ENCODE measurements around the gene CELF5.
A peak's percentile ranks its signal among the peaks of the same experiment; 100 is the strongest.

CELF5 gene

GRCh38 chr19:3210347-3211017 is 14.0 kb upstream of the CELF5 start:
- Histone ChIP-seq H3K9me3 (replicated peaks in 1 of 2; ENCODE audit: control insufficient read depth in 2 of 2, insufficient read depth in 1 of 2, low read depth in 1 of 2, low read length in 2 of 2) (peaks cover 0 to 2% of the 10 kb centered on the region in 2 donors), H3K23ac (ENCODE audit: low read depth, low read length, poor library complexity) (no peak overlapping the region), H2BK12ac (ENCODE audit: low read length) (no peak overlapping the region), H3K27ac (replicated peaks; ENCODE audit: low read length) (no peak overlapping the region), H3K36me3 (replicated peaks in 1 of 2; ENCODE audit: control insufficient read depth in 2 of 2, insufficient read depth in 2 of 2, low read length in 2 of 2) (peaks cover 14 to 32% of the 10 kb centered on the region in 2 donors), H2BK120ac (ENCODE audit: low read depth, low read length) (no peak overlapping the region), H3K4me2 (ENCODE audit: insufficient read depth, low read length, poor library complexity, severe bottlenecking) (no peak overlapping the region), H2AK5ac (ENCODE audit: low read depth, low read length) (no peak overlapping the region), H2BK15ac (ENCODE audit: low read length) (no peak overlapping the region), H3K4me1 (ENCODE audit: control insufficient read depth in 2 of 2, insufficient read depth in 1 of 2, low read depth in 1 of 2, low read length in 2 of 2) (peaks cover 1 to 8% of the 10 kb centered on the region in 2 donors), H3K27me3 (ENCODE audit: control insufficient read depth in 3 of 3, insufficient read depth in 3 of 3, low read depth in 1 of 3, low read length in 3 of 3) (no peaks in the 10 kb centered on the region), H3K14ac (ENCODE audit: low read length) (no peak overlapping the region), H3K79me1 (ENCODE audit: low read depth, low read length) (peaks cover 5% of the 10 kb centered on the region), H3K18ac (ENCODE audit: low read length) (no peak overlapping the region), H4K8ac (ENCODE audit: low read depth, low read length) (no peak overlapping the region), H3K4ac (ENCODE audit: low read length) (no peak overlapping the region), H2BK5ac (ENCODE audit: low read length) (no peak overlapping the region), H3K4me3 (ENCODE audit: low read length in 2 of 2) (no peak overlapping the region), H2AFZ (ENCODE audit: low read length) (no peak overlapping the region), H4K91ac (ENCODE audit: low read depth, low read length, poor library complexity) (no peak overlapping the region), H3K9ac (ENCODE audit: low read depth, low read length, poor library complexity) (no peak overlapping the region)
- no CpG with 5 or more reads among the region's 20 CpGs for WGBS, 2 donors (ENCODE audit: extremely low coverage in 2 of 2, insufficient read length in 2 of 2, insufficient replicate concordance in 1 of 2)
- DNase-seq (ENCODE audit: low spot score), result no peak

- Histone ChIP-seq H3K14ac (ENCODE audit: low read length) (no peak overlapping the region), H4K91ac (ENCODE audit: low read depth, low read length, poor library complexity) (no peak overlapping the region), H4K8ac (ENCODE audit: low read depth, low read length) (no peak overlapping the region), H3K4me2 (ENCODE audit: insufficient read depth, low read length, poor library complexity, severe bottlenecking) (no peak overlapping the region), H3K9ac (ENCODE audit: low read depth, low read length, poor library complexity) (no peak overlapping the region), H3K36me3 (replicated peaks in 1 of 2; ENCODE audit: control insufficient read depth in 2 of 2, insufficient read depth in 2 of 2, low read length in 2 of 2) (peaks cover 13 to 27% of the 10 kb centered on the region in 2 donors), H2AK5ac (ENCODE audit: low read depth, low read length) (no peak overlapping the region), H3K4ac (ENCODE audit: low read length) (no peak overlapping the region), H3K27me3 (ENCODE audit: control insufficient read depth in 3 of 3, insufficient read depth in 3 of 3, low read depth in 1 of 3, low read length in 3 of 3) (no peaks in the 10 kb centered on the region), H2BK5ac (ENCODE audit: low read length) (no peak overlapping the region), H3K4me1 (ENCODE audit: control insufficient read depth in 2 of 2, insufficient read depth in 1 of 2, low read depth in 1 of 2, low read length in 2 of 2) (peaks cover 1 to 8% of the 10 kb centered on the region in 2 donors), H2AFZ (ENCODE audit: low read length) (no peak overlapping the region), H3K79me1 (ENCODE audit: low read depth, low read length) (peaks cover 4% of the 10 kb centered on the region), H2BK120ac (ENCODE audit: low read depth, low read length) (no peak overlapping the region), H3K27ac (replicated peaks; ENCODE audit: low read length) (no peak overlapping the region), H2BK15ac (ENCODE audit: low read length) (no peak overlapping the region), H3K23ac (ENCODE audit: low read depth, low read length, poor library complexity) (no peak overlapping the region), H3K9me3 (replicated peaks in 1 of 2; ENCODE audit: control insufficient read depth in 2 of 2, insufficient read depth in 1 of 2, low read depth in 1 of 2, low read length in 2 of 2) (peaks cover 0 to 2% of the 10 kb centered on the region in 2 donors), H3K18ac (ENCODE audit: low read length) (peak overlapping the region; percentile 19), H2BK12ac (ENCODE audit: low read length) (no peak overlapping the region), H3K4me3 (ENCODE audit: low read length in 2 of 2) (no peak overlapping the region)
- WGBS, 2 donors (ENCODE audit: extremely low coverage in 2 of 2, insufficient read length in 2 of 2, insufficient replicate concordance in 1 of 2), result no CpG with 5 or more reads among the region's 12 CpGs
- DNase-seq (ENCODE audit: low spot score), result no peak
These were observed 13.3 kb upstream of the CELF5 start for GRCh38 chr19:3211191-3211590.

GRCh38 chr19:3213159-3213558 is 11.3 kb upstream of the CELF5 start:
- Histone ChIP-seq H3K4me2 (ENCODE audit: insufficient read depth, low read length, poor library complexity, severe bottlenecking) (no peak overlapping the region), H2BK12ac (ENCODE audit: low read length) (no peak overlapping the region), H2AK5ac (ENCODE audit: low read depth, low read length) (no peak overlapping the region), H3K14ac (ENCODE audit: low read length) (no peak overlapping the region), H2BK120ac (ENCODE audit: low read depth, low read length) (no peak overlapping the region), H3K23ac (ENCODE audit: low read depth, low read length, poor library complexity) (no peak overlapping the region), H3K4me1 (ENCODE audit: control insufficient read depth in 2 of 2, insufficient read depth in 1 of 2, low read depth in 1 of 2, low read length in 2 of 2) (peaks cover 1 to 4% of the 10 kb centered on the region in 2 donors), H3K18ac (ENCODE audit: low read length) (no peak overlapping the region), H2BK15ac (ENCODE audit: low read length) (no peak overlapping the region), H3K9me3 (replicated peaks in 1 of 2; ENCODE audit: control insufficient read depth in 2 of 2, insufficient read depth in 1 of 2, low read depth in 1 of 2, low read length in 2 of 2) (peaks cover 0 to 2% of the 10 kb centered on the region in 2 donors), H4K8ac (ENCODE audit: low read depth, low read length) (no peak overlapping the region), H3K36me3 (replicated peaks in 1 of 2; ENCODE audit: control insufficient read depth in 2 of 2, insufficient read depth in 2 of 2, low read length in 2 of 2) (peaks cover 5 to 8% of the 10 kb centered on the region in 2 donors), H3K27ac (replicated peaks; ENCODE audit: low read length) (no peak overlapping the region), H2BK5ac (ENCODE audit: low read length) (no peak overlapping the region), H2AFZ (ENCODE audit: low read length) (no peak overlapping the region), H3K79me1 (ENCODE audit: low read depth, low read length) (peaks cover 2% of the 10 kb centered on the region), H4K91ac (ENCODE audit: low read depth, low read length, poor library complexity) (no peak overlapping the region), H3K4me3 (ENCODE audit: low read length in 2 of 2) (no peak overlapping the region), H3K27me3 (ENCODE audit: control insufficient read depth in 3 of 3, insufficient read depth in 3 of 3, low read depth in 1 of 3, low read length in 3 of 3) (no peaks in the 10 kb centered on the region), H3K4ac (ENCODE audit: low read length) (no peak overlapping the region), H3K9ac (ENCODE audit: low read depth, low read length, poor library complexity) (no peak overlapping the region)
- no CpG with 5 or more reads among the region's 7 CpGs for WGBS, 2 donors (ENCODE audit: extremely low coverage in 2 of 2, insufficient read length in 2 of 2, insufficient replicate concordance in 1 of 2)
- no peak for DNase-seq (ENCODE audit: low spot score)

- H3K36me3 ChIP-seq (replicated peaks in 1 of 2; ENCODE audit: control insufficient read depth in 2 of 2, insufficient read depth in 2 of 2, low read length in 2 of 2), result peaks cover 0 to 3% of the 10 kb centered on the region in 2 donors
- no peak overlapping the region for H3K4ac ChIP-seq (ENCODE audit: low read length)
- H2BK15ac ChIP-seq (ENCODE audit: low read length), result no peak overlapping the region
- H3K9ac ChIP-seq (ENCODE audit: low read depth, low read length, poor library complexity), result no peak overlapping the region
- no peak overlapping the region for H3K4me2 ChIP-seq (ENCODE audit: insufficient read depth, low read length, poor library complexity, severe bottlenecking)
- H3K79me1 ChIP-seq (ENCODE audit: low read depth, low read length), result no peaks in the 10 kb centered on the region
- peaks cover 0 to 2% of the 10 kb centered on the region in 2 donors for H3K9me3 ChIP-seq (replicated peaks in 1 of 2; ENCODE audit: control insufficient read depth in 2 of 2, insufficient read depth in 1 of 2, low read depth in 1 of 2, low read length in 2 of 2)
- no CpG with 5 or more reads among the region's 5 CpGs for WGBS, 2 donors (ENCODE audit: extremely low coverage in 2 of 2, insufficient read length in 2 of 2, insufficient replicate concordance in 1 of 2)
- no peak overlapping the region for H3K27ac ChIP-seq (replicated peaks; ENCODE audit: low read length)
- no peak overlapping the region for H4K8ac ChIP-seq (ENCODE audit: low read depth, low read length)
- H3K27me3 ChIP-seq (ENCODE audit: control insufficient read depth in 3 of 3, insufficient read depth in 3 of 3, low read depth in 1 of 3, low read length in 3 of 3), result no peaks in the 10 kb centered on the region
- H3K4me3 ChIP-seq (ENCODE audit: low read length in 2 of 2), result peak overlapping the region in 1 of 2 donors; percentile 18
- H2BK12ac ChIP-seq (ENCODE audit: low read length), result no peak overlapping the region
- H2AFZ ChIP-seq (ENCODE audit: low read length), result no peak overlapping the region
- H3K18ac ChIP-seq (ENCODE audit: low read length), result no peak overlapping the region
- no peak overlapping the region for H2AK5ac ChIP-seq (ENCODE audit: low read depth, low read length)
- H2BK5ac ChIP-seq (ENCODE audit: low read length), result no peak overlapping the region
- H2BK120ac ChIP-seq (ENCODE audit: low read depth, low read length), result no peak overlapping the region
- H3K4me1 ChIP-seq (ENCODE audit: control insufficient read depth in 2 of 2, insufficient read depth in 1 of 2, low read depth in 1 of 2, low read length in 2 of 2), result peaks cover 0 to 7% of the 10 kb centered on the region in 2 donors
- no peak overlapping the region for H4K91ac ChIP-seq (ENCODE audit: low read depth, low read length, poor library complexity)
- H3K23ac ChIP-seq (ENCODE audit: low read depth, low read length, poor library complexity), result no peak overlapping the region
- no peak overlapping the region for H3K14ac ChIP-seq (ENCODE audit: low read length)
- no peak for DNase-seq (ENCODE audit: low spot score)
These were observed 7.6 kb upstream of the CELF5 start for GRCh38 chr19:3216874-3217273.
